Left renal cortex interstitium (tissue), 4 donors: ENCODE results near the gene PTPRS. TPM values are rescaled to one million over a fixed set of nuclear protein-coding genes. Genes with fewer than 3 reads are reported as not detected.

Experiments used
- DNase-seq, 4 donors: peaks; one replicate each; pipeline ENCODE4 v3.0.0-alpha.2; 2013; ENCODE audit warnings: low read depth in 4 of 4, low spot score in 2 of 4, missing footprints in 1 of 4
- polyA plus RNA-seq, 4 donors: library from polyadenylated mRNA; unstranded; fragments of 120-200 nt; gene quantifications; one replicate each; pipeline ENCODE4 v1.2.1, GENCODE V29; 2013; ENCODE audit not compliant: insufficient read length in 4 of 4

The PTPRS gene
- polyA plus RNA-seq, 4 donors, result 44.7 to 102 (median 66.4) TPM

DNA sequence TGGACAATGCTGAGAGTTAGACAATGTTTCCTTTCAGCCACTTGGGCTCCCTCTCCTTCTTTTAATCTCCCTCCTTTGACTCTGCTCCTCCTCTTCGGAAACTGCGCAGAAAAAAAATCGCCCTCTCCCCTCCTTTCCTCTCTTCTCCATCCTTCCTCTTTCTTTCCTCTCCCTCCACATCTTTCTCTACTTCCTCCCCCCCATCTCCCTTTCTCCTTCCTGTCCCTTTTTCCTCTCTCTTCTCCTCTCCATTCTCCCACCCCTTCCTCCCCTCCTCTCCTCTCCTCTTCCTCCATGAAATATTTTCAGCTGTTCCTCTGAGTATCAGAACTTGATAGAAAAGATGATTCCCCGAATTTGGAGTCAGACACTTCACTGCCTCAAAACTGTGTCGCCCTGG is 15.1 kb upstream of the PTPRS start:
- no peak for DNase-seq

- DNase-seq, result no peak
Measured at GRCh38 chr19:5355076-5355475, 14.5 kb upstream of the PTPRS start.

- DNase-seq, result no peak
Measured at GRCh38 chr19:5354403-5354802, 13.8 kb upstream of the PTPRS start.

DNA sequence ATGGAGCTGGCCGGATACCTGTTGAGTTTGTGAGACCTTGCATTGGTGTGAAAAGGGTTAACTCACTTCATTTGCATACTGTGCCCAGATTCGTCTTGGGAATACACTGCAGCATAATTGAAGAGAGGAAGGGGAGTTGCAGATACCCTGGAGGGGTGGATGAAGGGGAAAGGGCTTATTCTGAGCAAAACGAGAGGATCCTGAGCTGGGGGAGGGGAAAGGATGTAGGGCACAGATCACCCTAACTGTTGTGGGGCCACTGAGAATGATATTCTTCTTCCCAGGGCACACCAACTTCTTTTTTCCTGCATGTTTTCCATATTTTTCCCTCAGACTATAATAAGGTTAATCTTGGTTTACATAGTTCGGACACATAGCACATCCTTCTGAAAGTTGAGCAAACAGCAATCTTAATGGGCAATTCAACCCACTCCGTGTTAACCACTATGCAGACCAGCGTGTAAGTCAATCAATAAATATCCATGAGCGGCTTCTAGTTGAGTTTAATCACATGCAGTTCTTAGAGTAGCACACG is 11.7 kb upstream of the PTPRS start:
- no peak for DNase-seq

- DNase-seq, result no peak
Measured at GRCh38 chr19:5351731-5352228, 11.2 kb upstream of the PTPRS start.

DNA sequence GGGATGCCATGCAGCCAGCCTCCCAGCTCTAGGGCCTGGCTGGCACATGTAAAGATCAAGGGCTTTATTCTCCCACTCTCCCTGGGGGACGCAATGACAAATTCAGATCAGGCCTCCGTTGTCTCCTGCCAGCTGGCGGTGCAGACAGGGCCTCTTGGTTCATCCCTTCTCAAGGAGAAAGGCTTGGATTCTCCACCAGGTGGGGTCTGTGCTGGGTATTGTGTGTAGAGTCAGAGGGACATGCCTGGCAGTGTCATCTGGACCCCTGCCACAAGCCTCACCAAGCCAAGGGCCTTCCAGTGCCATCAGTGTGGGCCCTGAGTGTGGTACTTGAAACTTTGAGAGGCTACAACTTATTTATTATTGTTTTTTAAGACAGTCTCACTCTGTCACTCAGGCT is 8.4 kb upstream of the PTPRS start:
- DNase-seq, result no peak

DNA sequence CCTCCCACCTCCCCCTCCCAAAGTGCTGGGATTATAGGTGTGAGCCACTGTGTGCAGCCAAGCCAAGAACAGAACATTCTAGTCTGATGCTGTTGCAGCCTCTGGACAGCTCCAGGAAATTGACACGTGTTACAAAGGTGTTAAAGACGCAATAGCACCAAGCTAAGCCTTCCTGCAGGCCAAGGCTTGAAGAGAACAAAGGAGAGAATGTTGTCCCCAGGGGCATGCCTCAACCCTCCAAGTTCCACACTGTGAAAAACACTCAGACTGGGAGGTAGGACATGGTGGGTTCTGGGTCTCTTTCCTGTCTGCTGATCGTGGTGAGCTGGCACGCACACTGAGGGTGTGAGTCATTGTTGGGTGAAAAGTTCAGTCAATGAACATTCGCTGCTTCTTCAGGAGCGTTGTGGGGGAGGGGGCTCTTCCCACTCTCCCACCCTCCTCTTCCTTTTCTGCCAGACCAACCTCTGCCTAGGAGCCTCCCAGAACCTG is 5.3 kb upstream of the PTPRS start:
- no peak for DNase-seq

- DNase-seq, result no peak
Measured at GRCh38 chr19:5343848-5344247, 3.2 kb upstream of the PTPRS start.

- DNase-seq, result no peak
Measured at GRCh38 chr19:5342573-5343201, 2.1 kb upstream of the PTPRS start.

GRCh38 chr19:5341981-5342380 is 1.4 kb upstream of the PTPRS start:
- no peak for DNase-seq

DNA sequence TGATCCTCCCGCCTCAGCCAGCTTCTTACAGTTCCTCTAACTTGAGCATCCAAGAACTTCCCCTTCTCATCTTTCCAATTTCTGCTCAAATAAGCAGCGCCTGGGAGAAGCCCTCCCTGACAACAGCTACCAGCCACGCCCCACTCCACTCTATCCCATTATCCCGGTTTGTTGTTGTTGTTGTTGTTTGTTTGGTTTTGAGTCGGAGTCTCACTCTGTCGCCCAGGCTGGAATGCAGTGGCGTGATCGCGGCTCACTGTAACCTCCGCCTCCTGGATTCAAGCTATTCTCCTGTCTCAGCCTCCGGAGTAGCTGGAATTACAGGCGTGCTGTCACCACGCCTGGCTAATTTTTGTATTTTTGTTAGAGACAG is 822 bp upstream of the PTPRS start:
- no peak for DNase-seq

DNA sequence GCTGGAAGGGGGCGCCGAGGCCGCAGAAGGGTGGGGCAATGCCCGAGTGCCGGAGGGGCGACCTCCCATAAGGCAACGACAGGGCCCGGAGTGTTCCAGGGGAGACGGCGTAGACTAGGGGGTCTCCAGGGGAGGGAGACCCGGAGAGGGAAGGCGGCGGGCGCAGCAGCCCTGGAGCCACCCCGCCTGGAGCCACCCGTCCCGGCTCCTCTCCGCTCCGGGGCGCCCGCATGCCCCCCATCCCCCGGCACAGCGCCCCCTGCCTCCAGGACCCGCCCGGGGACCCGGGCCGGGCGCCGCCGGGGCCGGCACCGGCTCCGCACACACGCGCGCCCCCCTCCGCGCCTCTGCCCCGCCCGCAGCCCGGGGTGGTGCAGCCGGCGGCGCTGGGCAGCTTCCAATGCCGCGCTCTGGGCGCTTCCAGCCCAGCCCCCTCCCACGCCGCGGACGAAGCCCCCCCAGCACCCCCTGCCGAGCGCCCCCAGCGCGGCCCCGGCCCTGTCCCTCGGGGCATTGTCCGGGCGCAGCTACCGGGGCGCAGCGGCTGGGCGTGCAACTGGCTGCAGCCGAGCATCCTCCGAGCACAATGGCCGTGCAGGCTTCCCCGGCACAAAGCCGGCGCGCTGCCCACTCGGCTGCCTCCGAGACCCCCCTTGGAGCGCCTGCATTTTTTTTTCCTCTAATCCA is 519 bp downstream of the PTPRS start:
- DNase-seq, result no peak

DNA sequence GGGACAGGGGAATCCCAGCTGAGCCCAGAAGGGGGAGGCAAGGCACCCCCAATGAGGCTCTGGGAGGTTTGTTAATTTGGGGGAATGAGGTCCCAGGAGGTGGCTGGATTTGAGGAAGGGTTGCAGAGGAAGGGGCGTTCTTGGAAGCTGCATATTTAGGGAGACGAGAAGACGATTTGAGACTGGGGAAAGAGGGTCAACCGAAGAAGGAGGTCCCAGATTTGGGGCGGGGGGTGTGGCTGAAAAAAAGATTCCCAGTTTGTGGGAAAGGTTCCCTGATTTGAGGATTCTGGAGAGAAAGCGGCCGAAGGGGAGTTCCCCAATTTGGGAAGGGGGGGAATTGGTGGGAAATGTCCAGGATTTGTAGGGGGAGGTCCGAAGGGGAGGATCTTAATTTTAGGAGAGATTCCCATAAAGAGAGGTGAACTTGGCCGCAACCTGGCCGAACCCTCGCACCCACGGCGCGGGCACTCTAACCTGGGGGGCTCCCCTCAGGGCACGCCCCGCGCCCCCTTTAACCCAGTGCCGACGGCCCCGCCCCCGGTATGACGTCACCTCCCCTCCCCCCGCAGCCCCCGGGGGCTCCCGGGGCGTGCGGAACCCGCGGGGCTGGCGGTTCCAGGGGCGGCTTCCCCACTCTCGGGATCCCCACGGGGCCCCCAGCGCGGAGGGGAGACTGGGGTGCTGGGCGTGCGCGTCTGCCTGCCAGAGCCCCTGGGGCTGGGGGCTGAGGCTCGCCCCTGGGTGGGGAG is 1.2 kb downstream of the PTPRS start:
- no peak for DNase-seq

- no peak for DNase-seq
Measured at GRCh38 chr19:5338656-5339197, 1.9 kb downstream of the PTPRS start.

DNA sequence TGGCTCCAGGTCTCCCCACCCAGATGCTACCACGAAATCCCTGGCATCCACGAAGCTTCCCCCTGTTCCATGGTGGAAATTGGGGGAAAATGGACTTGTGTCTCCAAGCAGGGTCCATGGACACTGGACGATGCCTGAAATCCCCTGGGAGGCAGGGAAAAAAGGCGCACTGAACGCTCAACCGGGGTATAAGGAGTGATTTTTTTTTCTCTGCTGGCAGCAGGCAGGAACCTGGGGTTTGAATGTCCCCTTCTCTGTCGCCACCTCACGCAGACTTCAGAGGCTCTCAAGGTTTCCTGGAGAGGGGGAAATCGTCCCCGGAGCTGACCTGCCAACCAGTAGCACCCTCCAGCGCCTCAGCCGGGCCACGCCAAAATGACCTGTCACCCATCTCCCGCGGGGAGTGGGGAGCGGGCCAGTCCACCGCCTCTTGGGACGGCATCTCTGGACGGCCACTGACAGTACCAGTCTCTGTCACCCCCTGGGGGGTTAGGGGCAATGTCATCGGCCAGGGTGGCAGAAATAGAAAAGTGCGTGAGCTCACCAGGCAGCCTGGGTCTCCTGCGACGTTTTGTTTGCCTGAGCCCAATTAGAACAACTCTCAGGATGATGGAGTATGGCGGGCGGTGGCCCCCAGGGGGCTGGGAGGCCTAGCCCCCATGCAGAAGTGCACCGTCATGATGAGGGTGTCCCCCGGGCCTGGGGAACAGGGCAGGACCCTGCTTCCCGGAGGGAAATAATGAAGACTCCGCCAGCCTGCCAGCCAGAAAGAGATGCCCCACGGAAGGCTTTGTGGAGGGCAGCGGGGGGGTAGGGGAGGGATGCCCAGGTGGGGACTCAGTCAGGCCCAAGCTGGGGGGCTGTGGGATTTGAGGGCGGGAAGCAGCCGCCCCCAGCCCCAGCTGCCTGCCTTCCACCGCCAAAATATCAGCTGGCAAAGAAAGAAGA is 2.6 kb downstream of the PTPRS start:
- DNase-seq, result no peak

GRCh38 chr19:5337126-5337525 is 3.5 kb downstream of the PTPRS start:
- DNase-seq, result no peak

GRCh38 chr19:5336195-5336965 is 4.2 kb downstream of the PTPRS start:
- no peak for DNase-seq

- no peak for DNase-seq
Measured at GRCh38 chr19:5335593-5335992, 5.0 kb downstream of the PTPRS start.

- no peak for DNase-seq
Measured at GRCh38 chr19:5334824-5335500, 5.7 kb downstream of the PTPRS start.
